ENCODE data around the gene TRIP13.
"Not testable (repeated sequence)": the region's sequence is repeated elsewhere in the genome, so short reads cannot be mapped to it uniquely, and the experiment has no call there.

TRIP13 gene

GRCh38 chr5:939368-939767, 46.7 kb downstream of the TRIP13 start:
- DNase-seq (ENCODE audit: low spot score), result no peak

- not testable (repeated sequence) for DNase-seq (ENCODE audit: low spot score)
Observed at GRCh38 chr5:940741-941140, 48.1 kb downstream of the TRIP13 start.

GRCh38 chr5:943201-943917, 50.7 kb downstream of the TRIP13 start:
- DNase-seq (ENCODE audit: low spot score), result no peak

- no peak for DNase-seq (ENCODE audit: low spot score)
Observed at GRCh38 chr5:943918-944620, 51.4 kb downstream of the TRIP13 start.

- DNase-seq (ENCODE audit: low spot score), result no peak
Observed at GRCh38 chr5:944621-944927, 51.9 kb downstream of the TRIP13 start.

GRCh38 chr5:944992-945685, 52.5 kb downstream of the TRIP13 start:
- no peak for DNase-seq (ENCODE audit: low spot score)

GRCh38 chr5:945691-946551, 53.2 kb downstream of the TRIP13 start:
- no peak for DNase-seq (ENCODE audit: low spot score)

GRCh38 chr5:946720-947625, 54.3 kb downstream of the TRIP13 start:
- DNase-seq (ENCODE audit: low spot score), result no peak

GRCh38 chr5:947626-948471, 55.2 kb downstream of the TRIP13 start:
- DNase-seq (ENCODE audit: low spot score), result no peak

GRCh38 chr5:948472-949274, 56.0 kb downstream of the TRIP13 start:
- DNase-seq (ENCODE audit: low spot score), result no peak

- no peak for DNase-seq (ENCODE audit: low spot score)
Observed at GRCh38 chr5:949275-949543, 56.5 kb downstream of the TRIP13 start.

GRCh38 chr5:949815-950560, 57.3 kb downstream of the TRIP13 start:
- no peak for DNase-seq (ENCODE audit: low spot score)

- no peak for DNase-seq (ENCODE audit: low spot score)
Observed at GRCh38 chr5:951940-952596, 59.4 kb downstream of the TRIP13 start.

- no peak for DNase-seq (ENCODE audit: low spot score)
Observed at GRCh38 chr5:952597-953271, 60.0 kb downstream of the TRIP13 start.

GRCh38 chr5:953535-954449, 61.1 kb downstream of the TRIP13 start:
- no peak for DNase-seq (ENCODE audit: low spot score)

- no peak for DNase-seq (ENCODE audit: low spot score)
Observed at GRCh38 chr5:955886-956761, 63.4 kb downstream of the TRIP13 start.
